Activated CD4-positive, alpha-beta T cell treated with anti-CD3 and anti-CD28 coated beads, Interleukin-2, amount 50 U/mL, for 24 hours (primary cell): ENCODE data around the gene GALNT13.
"Not testable (repeated sequence)": the region's sequence is repeated elsewhere in the genome, so short reads cannot be mapped to it uniquely, and the experiment has no call there.

ENCODE experiments used
- DNase-seq, 2 donors: peaks; one replicate each; pipeline ENCODE4 v3.0.0-alpha.2; 2020; ENCODE audit warnings: low read depth in 1 of 2, low spot score in 1 of 2

GALNT13 gene

DNA sequence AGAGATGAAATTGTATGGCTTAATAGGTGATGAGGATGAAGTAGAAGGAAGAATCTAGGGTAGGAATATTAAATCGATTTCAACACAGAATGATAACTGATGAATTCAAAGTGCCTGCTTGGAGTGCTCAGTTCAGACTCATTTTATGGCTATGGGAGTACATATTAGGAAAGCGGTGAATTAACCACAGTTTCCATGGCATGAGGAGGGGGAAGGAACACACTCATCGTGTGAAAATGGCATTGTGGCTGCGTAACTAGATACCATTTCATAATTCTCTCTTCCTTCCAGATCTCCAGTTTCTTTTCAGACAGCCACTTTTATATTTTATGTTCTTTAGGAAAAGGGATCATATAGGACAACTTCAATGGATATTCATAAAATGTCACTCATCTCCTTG lies 594.5 kb downstream of the GALNT13 start:
- no peak for DNase-seq

DNA sequence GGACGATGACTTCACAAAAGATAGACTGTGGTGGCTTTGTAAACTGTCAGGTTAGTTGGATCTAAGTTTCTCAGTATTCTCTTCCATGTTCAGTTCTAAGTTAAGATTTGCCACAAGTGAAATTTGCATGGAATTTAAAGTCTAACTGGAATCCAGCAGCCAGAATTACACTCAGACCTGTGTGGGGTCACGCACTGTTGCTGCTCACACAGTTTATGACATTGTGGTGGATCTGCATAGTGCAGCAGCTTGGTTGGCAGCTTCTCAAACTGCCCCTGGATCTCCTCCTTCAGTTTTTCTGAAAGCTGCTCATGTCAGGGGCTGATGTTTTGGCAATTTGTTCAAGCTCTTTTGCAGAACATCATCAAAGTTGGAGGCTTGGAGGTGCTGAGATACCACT lies 598.7 kb downstream of the GALNT13 start:
- no peak for DNase-seq

DNA sequence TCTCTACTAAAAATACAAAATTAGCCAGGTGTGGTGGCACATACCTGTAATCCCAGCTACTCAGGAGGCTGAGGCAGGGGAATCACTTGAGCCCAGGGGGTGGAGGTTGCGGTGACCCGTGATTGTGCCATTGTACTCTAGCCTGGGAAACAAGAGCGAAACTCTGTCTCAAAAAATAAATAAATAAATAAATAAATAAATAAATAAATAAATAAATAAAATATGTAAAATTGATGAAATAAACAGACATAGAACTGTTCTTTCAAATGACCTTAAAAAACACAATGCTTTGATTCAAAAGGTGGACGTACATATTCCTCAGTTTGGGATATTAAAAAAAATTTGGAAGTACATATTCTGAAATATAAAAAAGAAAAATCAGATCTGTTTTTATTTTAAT lies 599.8 kb downstream of the GALNT13 start:
- DNase-seq = not testable (repeated sequence)

DNA sequence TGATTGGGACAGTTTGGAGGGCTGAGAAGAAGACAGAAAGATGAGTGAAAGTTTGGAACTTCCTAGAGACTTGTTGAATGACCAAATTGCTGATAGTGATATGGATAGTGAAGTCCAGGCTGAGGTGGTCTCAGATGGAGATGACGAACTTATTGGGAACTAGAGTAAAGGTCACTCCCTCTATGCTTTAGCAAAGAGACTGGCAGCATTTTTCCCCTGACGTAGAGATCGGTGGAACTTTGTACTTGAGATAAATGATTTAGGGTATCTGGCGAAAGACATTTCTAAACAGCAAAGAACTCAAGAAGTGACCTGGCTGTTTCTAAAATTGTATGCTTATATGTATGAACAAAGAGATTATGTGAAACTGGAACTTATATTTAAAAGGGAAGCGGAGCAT lies 605.6 kb downstream of the GALNT13 start:
- DNase-seq = no peak

DNA sequence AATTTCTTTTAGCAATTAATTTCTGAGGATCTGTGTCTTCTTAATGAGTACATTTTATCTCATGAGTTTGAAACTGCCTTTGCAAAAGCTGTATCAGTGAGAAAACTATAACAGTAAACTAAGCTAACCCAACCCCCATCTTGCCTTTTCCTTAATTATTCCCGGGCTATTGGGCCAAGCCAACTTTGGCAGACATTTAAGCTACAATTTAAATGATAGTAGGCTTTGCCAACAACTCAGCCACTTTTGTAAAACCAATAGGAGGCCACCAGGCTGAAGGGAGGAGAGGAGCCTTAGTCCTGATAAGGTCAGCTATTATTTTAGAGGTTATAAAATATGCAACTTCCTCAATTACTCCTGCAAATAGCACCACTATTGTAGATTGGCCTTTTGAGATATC lies 608.8 kb downstream of the GALNT13 start:
- no peak for DNase-seq

DNA sequence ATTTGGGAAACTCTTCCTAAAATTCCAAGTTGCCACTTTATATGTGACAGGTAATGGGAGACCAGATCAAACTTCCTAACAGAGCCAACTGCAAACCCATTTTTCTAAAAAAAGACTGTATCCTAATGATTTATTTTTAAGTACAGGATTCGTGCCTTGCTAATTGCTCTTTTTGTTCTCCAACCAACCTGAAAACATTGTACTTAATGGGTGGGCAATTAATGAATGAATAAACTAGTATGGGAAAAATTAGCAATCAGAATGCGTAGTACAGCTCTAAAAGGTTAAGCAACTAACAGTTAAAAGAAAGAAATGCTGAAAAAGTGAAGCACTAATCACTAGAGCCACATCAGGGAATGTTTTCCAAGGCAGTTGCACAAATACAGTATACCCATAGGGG lies 609.6 kb downstream of the GALNT13 start:
- no peak for DNase-seq

DNA sequence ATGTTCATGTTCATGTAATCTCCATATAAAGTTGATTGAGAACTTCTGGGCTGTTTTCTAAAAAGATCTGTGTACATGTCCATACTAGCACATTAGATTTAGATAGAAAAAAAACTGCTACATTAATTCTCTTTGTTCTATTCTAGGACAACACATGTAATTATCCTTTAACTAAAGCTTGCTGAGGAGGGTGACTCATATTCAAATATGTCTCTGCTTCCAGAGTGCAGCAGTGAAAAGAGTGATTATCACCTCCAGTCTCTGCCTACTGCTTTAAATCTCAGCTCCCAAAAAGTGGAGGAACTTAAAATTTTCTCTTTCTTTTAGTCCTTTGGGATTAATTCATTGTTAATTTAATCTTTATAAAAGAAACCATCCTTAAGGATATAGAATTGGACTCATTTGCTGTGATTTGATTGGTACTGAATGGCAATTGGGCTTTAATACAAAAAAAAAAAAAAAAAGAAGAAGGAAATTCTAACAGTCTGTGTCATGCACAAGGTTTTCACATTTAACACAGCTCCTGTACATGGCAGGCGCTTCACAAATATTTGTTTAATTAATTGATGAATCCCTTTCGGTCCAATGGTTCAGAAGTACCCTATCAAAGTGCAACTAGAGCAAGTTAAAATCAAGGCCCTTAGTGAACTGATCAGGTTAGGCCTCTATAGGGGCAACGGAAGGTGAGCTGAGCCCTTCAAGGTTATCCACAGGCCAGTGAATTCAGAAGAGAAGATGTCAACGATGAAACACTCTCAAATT lies 612.8 kb downstream of the GALNT13 start:
- no peak for DNase-seq

DNA sequence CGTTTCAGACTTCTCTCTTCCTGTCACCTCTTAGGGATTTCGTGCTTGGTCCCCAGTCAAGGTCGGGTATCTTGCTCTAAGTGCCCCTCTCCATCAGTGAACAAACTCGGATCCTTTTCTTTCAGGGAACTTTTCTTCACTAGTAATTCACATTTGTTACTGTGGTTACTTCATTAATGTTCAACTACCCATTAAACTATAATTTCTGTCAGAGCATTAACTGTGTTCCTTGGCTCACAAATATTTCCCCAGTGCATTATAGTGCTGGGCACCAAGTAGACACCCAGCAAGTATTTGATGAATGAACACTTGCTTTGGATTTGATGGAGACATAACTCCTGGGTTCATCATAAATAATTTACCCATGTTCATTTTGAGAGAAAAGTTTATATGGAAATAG lies 617.1 kb downstream of the GALNT13 start:
- DNase-seq = no peak

DNA sequence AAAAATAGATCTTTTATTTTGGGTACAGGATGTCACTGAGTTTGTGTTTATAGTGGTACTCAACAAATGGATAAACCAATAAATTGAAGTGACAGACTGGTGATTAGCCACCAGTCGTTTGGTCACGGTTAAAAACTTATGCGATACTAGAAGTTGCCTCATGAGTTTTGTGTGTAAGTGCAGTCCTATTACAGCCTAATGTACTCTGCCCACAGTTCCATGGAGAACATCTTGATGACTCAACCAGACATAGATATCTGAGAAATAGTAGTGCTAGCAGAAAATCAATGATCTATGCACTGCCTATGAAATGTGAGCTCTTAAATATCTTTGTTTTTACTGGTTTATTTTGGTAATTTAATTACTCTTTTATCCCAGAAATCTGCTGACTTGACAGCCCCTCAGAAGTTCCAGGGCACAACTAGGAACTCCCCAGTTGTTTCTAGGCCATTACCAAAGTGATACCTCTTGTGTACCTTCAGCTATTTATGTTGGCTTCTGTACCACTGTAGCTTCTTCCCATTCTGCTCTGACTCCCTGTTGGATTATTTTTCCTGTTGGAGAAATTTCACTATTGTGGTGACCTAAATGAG lies 617.6 kb downstream of the GALNT13 start:
- no peak for DNase-seq

DNA sequence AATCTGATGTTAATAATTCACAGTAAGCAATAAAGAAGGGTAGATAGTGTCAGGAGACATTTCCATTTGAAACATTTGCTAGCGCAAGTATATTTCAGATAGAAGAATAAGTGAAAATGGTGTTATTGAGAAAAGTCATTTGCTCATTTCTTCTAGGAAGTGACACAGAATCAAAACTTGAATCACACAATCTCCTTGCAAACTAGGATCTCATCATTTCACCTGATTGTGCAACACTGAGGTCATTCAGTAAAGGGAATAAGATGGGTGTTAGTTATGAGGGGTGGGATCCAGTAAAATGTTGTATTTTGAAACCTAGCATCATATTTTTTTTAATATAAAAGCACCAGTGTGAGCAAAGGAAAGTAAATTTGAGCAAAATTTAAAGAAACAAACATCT lies 618.8 kb downstream of the GALNT13 start:
- no peak for DNase-seq

DNA sequence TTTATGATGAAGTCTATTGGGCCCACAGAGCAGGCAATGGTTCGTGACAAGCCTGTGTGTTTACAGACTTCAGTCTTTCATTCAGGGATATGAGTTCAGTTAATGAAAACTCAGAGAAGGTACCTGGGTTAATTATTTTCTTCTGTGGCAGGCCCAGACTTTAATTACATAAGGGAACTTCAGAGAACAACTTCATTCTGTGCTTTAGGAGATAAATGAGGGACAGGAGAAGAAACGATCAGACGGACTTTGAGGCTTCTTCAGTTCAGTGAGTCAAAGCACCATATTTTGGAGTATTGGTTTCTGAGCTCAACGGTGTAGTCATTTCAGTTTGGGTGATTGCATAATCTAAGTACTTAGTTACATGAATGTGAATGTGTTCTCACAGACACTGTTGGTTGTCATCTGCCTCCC lies 623.7 kb downstream of the GALNT13 start:
- DNase-seq = no peak

DNA sequence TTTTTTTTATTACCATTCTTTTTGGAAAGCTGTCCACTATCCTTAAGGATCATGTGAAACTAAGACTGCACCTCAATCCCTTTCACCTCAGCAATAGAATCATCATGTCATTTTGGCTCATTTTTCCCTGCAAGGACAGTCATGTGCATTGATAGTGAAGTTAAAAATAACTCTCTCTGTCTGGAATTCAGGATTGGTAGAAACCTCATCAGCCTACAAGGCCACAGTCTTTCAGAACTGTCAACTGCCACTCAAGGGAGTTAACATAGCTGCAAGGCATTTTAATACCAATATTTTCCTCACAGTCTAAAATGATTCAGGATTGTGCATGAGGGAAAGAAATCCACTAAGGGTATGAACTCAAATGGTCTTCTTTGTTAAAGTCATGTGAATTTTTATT lies 625.3 kb downstream of the GALNT13 start:
- no peak for DNase-seq
